ENCODE measurements around the gene FSTL4. TPM values are rescaled to one million over a fixed set of nuclear protein-coding genes. Genes with fewer than 3 reads are reported as not detected.

The FSTL4 gene
- total RNA-seq, 2 donors from 2014 or later, result 0.32 to 0.89 TPM

- H3K4me1 ChIP-seq, result no peaks in the 10 kb centered on the region
- H3K27me3 ChIP-seq, result no peaks in the 10 kb centered on the region
- H3K36me3 ChIP-seq, result no peaks in the 10 kb centered on the region
- intact Hi-C loops (cut with DNase I), result no loop called here
- no peak overlapping the region for H3K9ac ChIP-seq (ENCODE audit: low read depth in 2 of 2, low read length in 2 of 2)
- DNase-seq, result no peak
- no peak overlapping the region for H3K27ac ChIP-seq
- TF ChIP-seq, protein P1, sequence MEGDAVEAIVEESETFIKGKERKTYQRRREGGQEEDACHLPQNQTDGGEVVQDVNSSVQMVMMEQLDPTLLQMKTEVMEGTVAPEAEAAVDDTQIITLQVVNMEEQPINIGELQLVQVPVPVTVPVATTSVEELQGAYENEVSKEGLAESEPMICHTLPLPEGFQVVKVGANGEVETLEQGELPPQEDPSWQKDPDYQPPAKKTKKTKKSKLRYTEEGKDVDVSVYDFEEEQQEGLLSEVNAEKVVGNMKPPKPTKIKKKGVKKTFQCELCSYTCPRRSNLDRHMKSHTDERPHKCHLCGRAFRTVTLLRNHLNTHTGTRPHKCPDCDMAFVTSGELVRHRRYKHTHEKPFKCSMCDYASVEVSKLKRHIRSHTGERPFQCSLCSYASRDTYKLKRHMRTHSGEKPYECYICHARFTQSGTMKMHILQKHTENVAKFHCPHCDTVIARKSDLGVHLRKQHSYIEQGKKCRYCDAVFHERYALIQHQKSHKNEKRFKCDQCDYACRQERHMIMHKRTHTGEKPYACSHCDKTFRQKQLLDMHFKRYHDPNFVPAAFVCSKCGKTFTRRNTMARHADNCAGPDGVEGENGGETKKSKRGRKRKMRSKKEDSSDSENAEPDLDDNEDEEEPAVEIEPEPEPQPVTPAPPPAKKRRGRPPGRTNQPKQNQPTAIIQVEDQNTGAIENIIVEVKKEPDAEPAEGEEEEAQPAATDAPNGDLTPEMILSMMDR (IDR thresholded peaks at IDR 0.05), result no peak
- H3K9me3 ChIP-seq, result no peaks in the 10 kb centered on the region
- H3K4me3 ChIP-seq, result no peak overlapping the region
These were observed 313.9 kb downstream of the FSTL4 start for GRCh38 chr5:133298447-133298846.

- Histone ChIP-seq H3K9me3 (no peaks in the 10 kb centered on the region), H3K9ac (ENCODE audit: low read depth in 2 of 2, low read length in 2 of 2) (no peak overlapping the region), H3K27ac (no peak overlapping the region), H3K4me1 (no peaks in the 10 kb centered on the region), H3K4me3 (no peak overlapping the region), H3K36me3 (no peaks in the 10 kb centered on the region), H3K27me3 (no peaks in the 10 kb centered on the region)
- DNase-seq, result no peak
- TF ChIP-seq, protein P1 (IDR thresholded peaks at IDR 0.05), result no peak
- intact Hi-C loops (cut with DNase I), result no loop called here
These were observed 315.0 kb downstream of the FSTL4 start for GRCh38 chr5:133297293-133297692.

- TF ChIP-seq, protein P1 (IDR thresholded peaks at IDR 0.05), result no peak
- Histone ChIP-seq H3K9ac (ENCODE audit: low read depth in 2 of 2, low read length in 2 of 2) (no peak overlapping the region), H3K4me3 (no peak overlapping the region), H3K27ac (no peak overlapping the region), H3K9me3 (no peaks in the 10 kb centered on the region), H3K36me3 (no peaks in the 10 kb centered on the region), H3K27me3 (no peaks in the 10 kb centered on the region), H3K4me1 (no peaks in the 10 kb centered on the region)
- DNase-seq, result no peak
- intact Hi-C loops (cut with DNase I), result no loop called here
These were observed 315.7 kb downstream of the FSTL4 start for GRCh38 chr5:133296624-133297023.

GRCh38 chr5:133295520-133295919 is 316.8 kb downstream of the FSTL4 start:
- Histone ChIP-seq H3K27ac (no peak overlapping the region), H3K9me3 (no peaks in the 10 kb centered on the region), H3K27me3 (no peaks in the 10 kb centered on the region), H3K9ac (ENCODE audit: low read depth in 2 of 2, low read length in 2 of 2) (no peak overlapping the region), H3K4me3 (no peak overlapping the region), H3K4me1 (no peaks in the 10 kb centered on the region), H3K36me3 (no peaks in the 10 kb centered on the region)
- intact Hi-C loops (cut with DNase I), result no loop called here
- no peak for DNase-seq
- TF ChIP-seq, protein P1 (IDR thresholded peaks at IDR 0.05), result no peak

GRCh38 chr5:133294380-133294779 is 318.0 kb downstream of the FSTL4 start:
- intact Hi-C loops (cut with DNase I), result no loop called here
- no peaks in the 10 kb centered on the region for H3K9me3 ChIP-seq
- no peak for DNase-seq
- H3K9ac ChIP-seq (ENCODE audit: low read depth in 2 of 2, low read length in 2 of 2), result no peak overlapping the region
- H3K36me3 ChIP-seq, result no peaks in the 10 kb centered on the region
- no peaks in the 10 kb centered on the region for H3K27me3 ChIP-seq
- TF ChIP-seq, protein P1 (IDR thresholded peaks at IDR 0.05), result no peak
- no peak overlapping the region for H3K4me3 ChIP-seq
- no peak overlapping the region for H3K27ac ChIP-seq
- H3K4me1 ChIP-seq, result no peaks in the 10 kb centered on the region

- no peak overlapping the region for H3K4me3 ChIP-seq
- H3K36me3 ChIP-seq, result no peaks in the 10 kb centered on the region
- no peaks in the 10 kb centered on the region for H3K4me1 ChIP-seq
- DNase-seq, result no peak
- H3K9ac ChIP-seq (ENCODE audit: low read depth in 2 of 2, low read length in 2 of 2), result no peak overlapping the region
- intact Hi-C loops (cut with DNase I), result no loop called here
- TF ChIP-seq, protein P1 (IDR thresholded peaks at IDR 0.05), result no peak
- no peak overlapping the region for H3K27ac ChIP-seq
- H3K9me3 ChIP-seq, result no peaks in the 10 kb centered on the region
- H3K27me3 ChIP-seq, result no peaks in the 10 kb centered on the region
These were observed 318.4 kb downstream of the FSTL4 start for GRCh38 chr5:133293960-133294359.

Data from colonic mucosa (tissue), 4 donors.